DOHH2 (cell line): Measurements from ENCODE around the gene SNX11.
"Not testable (repeated sequence)": the region's sequence is repeated elsewhere in the genome, so short reads cannot be mapped to it uniquely, and the experiment has no call there.

Experiments used
- H3F3A ChIP-seq: fragments of 200-600 bp; sonication (generic), shearing (Covaris generic); 2 replicates; pipeline ENCODE4 v1.6.0; 2016; ENCODE audit warnings: antibody characterized with exemption, mild to moderate bottlenecking; ENCODE audit not compliant: control insufficient read depth, insufficient read depth
- H3K27ac ChIP-seq: fragments of 200-600 bp; sonication (generic); 2 replicates; pipeline ENCODE4 v1.5.1; 2014; ENCODE audit warnings: low read depth, mild to moderate bottlenecking, low read length, moderate library complexity
- H3K27me3 ChIP-seq: fragments of 200-600 bp; sonication (generic); 2 replicates; pipeline ENCODE4 v1.6.1; 2014; ENCODE audit warnings: mild to moderate bottlenecking, low read length, mixed read lengths; ENCODE audit not compliant: control insufficient read depth
- H3K36me3 ChIP-seq: fragments of 200-600 bp; sonication (generic); 2 replicates; pipeline ENCODE4 v1.6.1; 2014; ENCODE audit warnings: mild to moderate bottlenecking, low read length, moderate library complexity, mixed read lengths; ENCODE audit not compliant: control insufficient read depth
- H3K4me1 ChIP-seq: fragments of 200-600 bp; sonication (generic); 2 replicates; pipeline ENCODE4 v1.6.1; 2014; ENCODE audit warnings: mild to moderate bottlenecking, low read length, mixed read lengths; ENCODE audit not compliant: control insufficient read depth
- H3K4me2 ChIP-seq: fragments of 200-600 bp; sonication (generic); 2 replicates; pipeline ENCODE4 v1.6.0; 2014; ENCODE audit warnings: mild to moderate bottlenecking, low read length, moderate library complexity
- H3K4me3 ChIP-seq: fragments of 200-600 bp; sonication (generic); 2 replicates; pipeline ENCODE4 v1.5.1; 2014; ENCODE audit warnings: mild to moderate bottlenecking, low read length, mixed read lengths
- H3K79me2 ChIP-seq: fragments of 200-600 bp; sonication (generic); 2 replicates; pipeline ENCODE4 v1.6.1; 2014; ENCODE audit warnings: mild to moderate bottlenecking, low read length, mixed read lengths; ENCODE audit not compliant: control insufficient read depth
- H3K9me2 ChIP-seq: fragments of 200-600 bp; sonication (generic); replicated peaks from 2 replicates; pipeline ENCODE4 v1.6.1; 2014; ENCODE audit warnings: mild to moderate bottlenecking, low read length, mixed read lengths; ENCODE audit not compliant: control insufficient read depth
- H3K9me3 ChIP-seq: fragments of 200-600 bp; sonication (generic); 2 replicates; pipeline ENCODE4 v1.6.1; 2014; ENCODE audit warnings: antibody characterized with exemption, low read length, mixed read lengths; ENCODE audit not compliant: control insufficient read depth, insufficient read depth
- H4K20me1 ChIP-seq: fragments of 200-600 bp; sonication (generic); 2 replicates; pipeline ENCODE4 v1.6.0; 2014; ENCODE audit warnings: low read depth, mild to moderate bottlenecking, antibody characterized with exemption, low read length, moderate library complexity; ENCODE audit not compliant: control insufficient read depth, insufficient read depth
- CTCF ChIP-seq: fragments of 200-600 bp; sonication (generic); IDR thresholded peaks from one replicate; pipeline ENCODE4 v1.5.1; 2014; ENCODE audit warnings: antibody characterized with exemption, mild to moderate bottlenecking, low read depth, low read length; ENCODE audit not compliant: poor library complexity, severe bottlenecking
- EZH2phosphoT487 ChIP-seq: fragments of 200-600 bp; sonication (generic); IDR thresholded peaks from 2 replicates; pipeline ENCODE4 v1.6.1; 2017; ENCODE audit warnings: borderline replicate concordance, mild to moderate bottlenecking, antibody characterized with exemption, low read length, moderate library complexity, mixed read lengths

The SNX11 gene

DNA sequence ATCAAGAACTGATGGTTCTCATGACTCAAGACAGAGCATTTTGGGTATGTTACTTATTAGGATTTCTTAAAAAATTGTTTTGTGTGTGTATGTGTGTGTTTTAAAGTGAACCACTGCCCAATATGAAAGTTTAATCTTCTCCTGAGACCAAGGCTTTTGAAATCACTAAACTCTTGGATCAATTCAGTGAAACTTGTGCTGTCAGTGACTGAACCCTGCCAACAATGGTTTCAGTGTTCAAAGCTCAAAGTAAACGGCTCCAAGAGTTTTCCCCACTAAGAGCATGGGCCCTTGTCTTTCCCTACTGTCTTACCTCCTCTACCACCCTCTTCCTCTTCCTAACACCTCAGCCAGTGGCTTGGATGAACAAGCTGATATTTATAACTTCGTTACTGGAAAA, 37.4 kb upstream of the SNX11 start:
- H3K79me2 ChIP-seq = no peaks in the 10 kb centered on the region
- no peaks in the 10 kb centered on the region for H3K9me3 ChIP-seq
- H3K4me1 ChIP-seq = no peaks in the 10 kb centered on the region
- no peak overlapping the region for H3K4me3 ChIP-seq
- no peaks in the 10 kb centered on the region for H3K9me2 ChIP-seq
- H3K4me2 ChIP-seq = no peak overlapping the region
- H3K27ac ChIP-seq = no peak overlapping the region
- H4K20me1 ChIP-seq = peaks cover 2% of the 10 kb centered on the region; the same call in 1 of the 2 replicates
- peaks cover 77% of the 10 kb centered on the region for H3K36me3 ChIP-seq
- no peaks in the 10 kb centered on the region for H3K27me3 ChIP-seq
- peaks cover 10% of the 10 kb centered on the region for H3F3A ChIP-seq
- TF ChIP-seq EZH2phosphoT487 (no peak), CTCF (no peak)

DNA sequence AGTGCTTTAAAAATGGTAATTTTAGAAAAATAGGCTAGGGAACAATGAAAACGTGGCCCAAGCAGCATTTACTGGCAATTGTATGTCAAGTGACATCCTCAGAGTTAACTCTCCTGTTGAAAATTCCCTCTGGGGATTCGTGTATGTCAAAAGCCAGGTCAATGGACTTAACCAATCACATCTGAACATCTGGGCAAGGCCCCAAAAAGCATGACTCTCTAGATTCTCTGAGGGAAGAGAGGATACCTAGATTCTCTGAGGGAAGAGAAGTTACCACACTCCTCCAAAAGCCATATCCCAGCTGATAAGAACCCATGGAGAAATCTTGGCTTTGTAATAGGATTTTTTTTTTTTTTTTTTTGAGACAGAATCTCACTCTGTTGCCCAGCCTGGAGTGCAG, 35.9 kb upstream of the SNX11 start:
- Histone ChIP-seq H3K4me3 (no peak overlapping the region), H3K27me3 (no peaks in the 10 kb centered on the region), H3F3A (peaks cover 9% of the 10 kb centered on the region), H3K79me2 (no peaks in the 10 kb centered on the region), H3K9me2 (no peaks in the 10 kb centered on the region), H4K20me1 (peaks cover 2% of the 10 kb centered on the region; the same call in 1 of the 2 replicates), H3K4me2 (no peak overlapping the region), H3K27ac (no peak overlapping the region), H3K9me3 (no peaks in the 10 kb centered on the region), H3K4me1 (no peaks in the 10 kb centered on the region), H3K36me3 (peaks cover 73% of the 10 kb centered on the region)
- TF ChIP-seq CTCF (no peak), EZH2phosphoT487 (no peak)

DNA sequence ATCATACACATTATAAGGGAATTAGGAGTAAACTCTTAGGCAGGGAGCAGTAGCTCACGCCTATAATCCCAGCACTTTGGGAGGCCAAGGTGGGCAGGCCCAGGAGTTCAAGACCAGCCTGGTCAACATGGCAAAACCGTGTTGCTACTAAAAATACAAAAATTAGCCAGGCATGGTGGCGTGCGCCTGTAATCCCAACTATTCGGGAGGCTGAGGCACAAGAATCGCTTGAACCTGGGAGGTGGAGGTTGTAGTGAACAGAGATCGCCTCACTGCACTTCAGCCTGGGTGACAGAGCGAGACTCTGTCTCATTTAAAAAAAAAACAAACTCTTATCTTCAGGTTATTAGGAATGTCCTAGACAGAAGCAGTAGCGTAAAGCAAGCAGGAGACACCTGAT, 34.8 kb upstream of the SNX11 start:
- H4K20me1 ChIP-seq, H3K79me2 ChIP-seq, H3K4me2 ChIP-seq, H3K4me3 ChIP-seq, H3K27me3 ChIP-seq, H3K27ac ChIP-seq, H3K9me2 ChIP-seq, H3K9me3 ChIP-seq, H3K4me1 ChIP-seq, H3F3A ChIP-seq: not testable (repeated sequence)
- H3K36me3 ChIP-seq = peaks cover 64% of the 10 kb centered on the region

GRCh38 chr17:48073566-48074094, 33.9 kb upstream of the SNX11 start:
- H3K36me3 ChIP-seq = peaks cover 57% of the 10 kb centered on the region
- not testable (repeated sequence) for H3K79me2 ChIP-seq, H3K27me3 ChIP-seq, H3K9me2 ChIP-seq, H3K9me3 ChIP-seq, H3K27ac ChIP-seq, H4K20me1 ChIP-seq, H3K4me2 ChIP-seq, H3F3A ChIP-seq, H3K4me1 ChIP-seq, H3K4me3 ChIP-seq
